Endothelial cell of umbilical vein (primary cell): ENCODE measurements around the gene ADGRE1. TPM values are rescaled to one million over a fixed set of nuclear protein-coding genes. Genes with fewer than 3 reads are reported as not detected.
A peak's percentile ranks its signal among the peaks of the same experiment; 100 is the strongest.

Experiments
- BruUV-seq: library from RNA; stranded (reverse); fragments of 400-500 nt; replicated peaks from 2 replicates; lab custom pipeline; 2021; lab: Mats Ljungman, UMichigan
- CTCF ChIA-PET: fragments of 300-600, 350-600 bp; sonication (Branson Sonifier 250); formaldehyde crosslinking; loops from one replicate; lab custom pipeline; 2021; ENCODE audit warnings: antibody characterized with exemption, inconsistent platforms; lab: Charles Lee
- POLR2A ChIA-PET: fragments of 300-600, 350-600 bp; sonication (Branson Sonifier 250); formaldehyde crosslinking; loops from one replicate; lab custom pipeline; 2021; ENCODE audit warnings: antibody characterized with exemption, inconsistent platforms; lab: Charles Lee
- DNase-seq: peaks from one replicate; pipeline ENCODE4 v3.0.0-alpha.2; 2011; ENCODE audit warnings: low read depth, low spot score
- FAIRE-seq: peaks from 2 replicates; lab custom pipeline; 2011; peaks lifted over from hg19 to GRCh38; lab: Jason Lieb, UNC
- H2AFZ ChIP-seq: 2 replicates; pipeline ENCODE4 v1.6.0; 2012; ENCODE audit warnings: low read depth, low read length, control low read depth, inconsistent platforms
- H3K27ac ChIP-seq: 2 replicates; pipeline ENCODE4 v1.5.1; 2011; ENCODE audit warnings: low read depth, mild to moderate bottlenecking, control low read depth, low read length, moderate library complexity; ENCODE audit not compliant: insufficient read depth
- H3K27me3 ChIP-seq, 2 experiments: 2 replicates each; pipeline versions ENCODE4 v1.6.0 to v1.6.1; 2011; ENCODE audit warnings: low read length in 2 of 2, mixed read lengths in 1 of 2; ENCODE audit not compliant: control insufficient read depth in 2 of 2, insufficient read depth in 2 of 2
- H3K36me3 ChIP-seq, 2 experiments: 2 replicates in 1 of 2; 3 replicates in 1 of 2; pipeline ENCODE4 v1.5.1; 2011; ENCODE audit warnings: low read length in 2 of 2, mild to moderate bottlenecking in 1 of 2, moderate library complexity in 1 of 2; ENCODE audit not compliant: control insufficient read depth in 2 of 2, insufficient read depth in 2 of 2; ENCODE audit errors: extremely low read depth in 1 of 2
- H3K4me1 ChIP-seq: 3 replicates; pipeline ENCODE4 v1.5.1; 2011; ENCODE audit warnings: mild to moderate bottlenecking, low read length; ENCODE audit not compliant: control insufficient read depth, insufficient read depth; ENCODE audit errors: extremely low read depth
- H3K4me2 ChIP-seq: 2 replicates; pipeline ENCODE4 v1.6.1; 2011; ENCODE audit warnings: low read length, control low read depth, mixed read lengths; ENCODE audit not compliant: insufficient read depth
- H3K4me3 ChIP-seq, 3 experiments: fragments of 200-600 bp in 1 of 3; sonication (generic), shearing (Covaris generic) in 1 of 3; replicated peaks in 1 of 3; 2 replicates each; pipeline ENCODE4 v1.5.1; 2011 to 2016; ENCODE audit warnings: control low read depth in 3 of 3, low read length in 3 of 3, mild to moderate bottlenecking in 2 of 3, inconsistent platforms in 1 of 3, low read depth in 1 of 3, moderate library complexity in 1 of 3; ENCODE audit not compliant: insufficient read depth in 1 of 3
- H3K79me2 ChIP-seq: 2 replicates; pipeline ENCODE4 v1.6.0; 2012; ENCODE audit warnings: low read length, inconsistent platforms; ENCODE audit not compliant: control insufficient read depth, insufficient read depth
- H3K9ac ChIP-seq: replicated peaks from 2 replicates; pipeline ENCODE3; 2011; ENCODE audit warnings: low read length, control low read depth; ENCODE audit not compliant: insufficient read depth; ENCODE audit errors: extremely low read depth
- H3K9me1 ChIP-seq: replicated peaks from 3 replicates; pipeline ENCODE4 v1.6.0; 2011; ENCODE audit warnings: mild to moderate bottlenecking, low read length; ENCODE audit not compliant: control insufficient read depth, insufficient read depth; ENCODE audit errors: extremely low read depth
- H3K9me3 ChIP-seq: replicated peaks from 2 replicates; pipeline ENCODE4 v1.5.1; 2012; ENCODE audit warnings: low read length, inconsistent platforms; ENCODE audit not compliant: control insufficient read depth, insufficient read depth
- H4K20me1 ChIP-seq: replicated peaks from 2 replicates; pipeline ENCODE3; 2011; ENCODE audit warnings: mild to moderate bottlenecking, low read length; ENCODE audit not compliant: control insufficient read depth, insufficient read depth; ENCODE audit errors: extremely low read depth
- EZH2 ChIP-seq: IDR thresholded peaks from 2 replicates; pipeline ENCODE4 v1.6.1; 2012; ENCODE audit warnings: borderline replicate concordance, low read depth, mild to moderate bottlenecking, moderate library complexity, low read length, inconsistent platforms; ENCODE audit not compliant: severe bottlenecking
- FOS ChIP-seq: IDR thresholded peaks from 2 replicates; pipeline ENCODE4 v1.6.1; 2011; ENCODE audit warnings: mild to moderate bottlenecking, low read length, moderate library complexity, borderline replicate concordance; ENCODE audit not compliant: insufficient read depth
- GATA2 ChIP-seq: IDR thresholded peaks from 2 replicates; pipeline ENCODE4 v1.7.0; 2011; ENCODE audit warnings: low read depth, mild to moderate bottlenecking, moderate library complexity, mixed read lengths, low read length; ENCODE audit not compliant: insufficient read length, insufficient read depth
- JUN ChIP-seq: IDR thresholded peaks from 2 replicates; pipeline ENCODE4 v1.6.1; 2011; ENCODE audit warnings: borderline replicate concordance, low read depth; ENCODE audit not compliant: insufficient read length, insufficient read depth
- MYC ChIP-seq: IDR thresholded peaks from one replicate; pipeline ENCODE4 v1.6.1; 2011; ENCODE audit warnings: mild to moderate bottlenecking, low read depth, low read length
- POLR2A ChIP-seq: IDR thresholded peaks from 2 replicates; pipeline ENCODE4 v1.6.1; 2012; ENCODE audit warnings: low read depth, mild to moderate bottlenecking, control low read depth, low read length
- POLR2AphosphoS5 ChIP-seq: IDR thresholded peaks from 2 replicates; pipeline ENCODE4 v1.6.1; 2012; ENCODE audit warnings: low read depth, mild to moderate bottlenecking, control low read depth, low read length, moderate library complexity; ENCODE audit not compliant: insufficient read depth
- dilution Hi-C: fragments of 300-500 bp; cut with MboI; formaldehyde crosslinking; loops from one replicate; pipeline ENCODE4 v1.15.0; 2019; ENCODE audit warnings: low sequenced_read_pairs; ENCODE audit not compliant: extremely low pct_ligation_motif_present
- intact Hi-C: fragments of 100-400 bp; cut with micrococcal nuclease; formaldehyde crosslinking; loops from one replicate; pipeline ENCODE4 v1.10.0; 2022
- polyA plus RNA-seq, 4 experiments: library from polyadenylated mRNA; depleted of rRNA in 3 of 4; stranded (reverse) in 3 of 4; unstranded in 1 of 4; fragments of >200 nt; gene quantifications; 2 replicates each; pipeline versions ENCODE4 v1.2.1 to v1.2.3, GENCODE V29; 2011 to 2012; ENCODE audit warnings: missing spikeins in 1 of 4
- total RNA-seq: library from RNA; stranded (reverse); gene quantifications from 2 replicates; pipeline ENCODE4 v1.2.3, GENCODE V29; 2021
- TF ChIP-seq, protein P1 (sequence below): IDR thresholded peaks from 2 replicates; pipeline ENCODE4 v1.6.1; 2011; ENCODE audit not compliant: insufficient read depth, insufficient read length
- TF ChIP-seq, protein P2 (sequence below), 2 donors: IDR thresholded peaks; 1 replicate in 1 of 2; 2 replicates in 1 of 2; pipeline ENCODE4 v1.5.1; 2011; ENCODE audit warnings: low read length in 2 of 2, mild to moderate bottlenecking in 2 of 2, moderate library complexity in 2 of 2, control low read depth in 1 of 2, inconsistent platforms in 1 of 2, low read depth in 1 of 2; ENCODE audit not compliant: insufficient read depth in 1 of 2; ENCODE audit errors: extremely low read depth in 1 of 2

Gene ADGRE1
- total and polyA plus RNA-seq, 2 donors (not counting 3 experiments of a cell fraction or from before 2014, with no cell fraction given), result not detected

DNA sequence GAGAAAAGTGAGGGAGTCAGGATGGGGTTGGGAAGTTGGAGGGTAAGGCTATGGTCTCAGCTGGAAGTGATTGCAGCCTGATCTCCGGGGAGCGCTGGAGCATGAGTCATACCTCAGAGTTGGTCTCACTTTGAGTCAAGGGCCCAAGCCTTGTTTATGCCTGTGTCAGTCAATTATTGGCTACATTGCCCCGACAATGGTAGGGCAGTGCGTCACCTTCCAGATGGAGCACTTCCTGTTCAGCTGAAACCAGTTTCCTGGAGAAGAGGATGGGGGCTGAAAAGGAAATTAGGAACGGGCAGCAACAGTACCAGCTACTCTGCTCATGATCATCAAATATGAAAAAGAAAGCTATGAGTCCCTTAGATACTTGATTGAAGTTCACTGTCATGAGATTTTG, 60.4 kb downstream of the ADGRE1 start:
- Histone ChIP-seq H3K27me3 (no peaks in the 10 kb centered on the region), H2AFZ (peak overlapping the region; percentile 17), H3K79me2 (no peaks in the 10 kb centered on the region), H4K20me1 (no peaks in the 10 kb centered on the region), H3K36me3 (no peaks in the 10 kb centered on the region), H3K4me1 (peaks cover 10% of the 10 kb centered on the region), H3K9me3 (no peaks in the 10 kb centered on the region), H3K9ac (no peak overlapping the region), H3K27ac (peak overlapping the region; percentile 40), H3K4me2 (peak overlapping the region; percentile 5), H3K4me3 (no peak overlapping the region), H3K9me1 (no peaks in the 10 kb centered on the region)
- BruUV-seq, result no TSS peak
- ChIA-PET POLR2A (no interaction called here), CTCF (interaction anchor here (0.7 to 1.9 kb wide), 2 partner anchors 9 to 16 kb away, joined by 3 to 19 read pairs; no protein-coding TSS in a partner anchor)
- dilution Hi-C loops (no loop called here), intact Hi-C loops (no loop called here)
- FAIRE-seq (peak; percentile 96), DNase-seq (peak; percentile 66)
- no peak for TF ChIP-seq GATA2
- TF ChIP-seq JUN, result peak; percentile 90
- TF ChIP-seq POLR2A, result no peak
- TF ChIP-seq POLR2AphosphoS5, result peak; percentile 69
- peak; percentile 80 for TF ChIP-seq FOS
- TF ChIP-seq, protein P1, sequence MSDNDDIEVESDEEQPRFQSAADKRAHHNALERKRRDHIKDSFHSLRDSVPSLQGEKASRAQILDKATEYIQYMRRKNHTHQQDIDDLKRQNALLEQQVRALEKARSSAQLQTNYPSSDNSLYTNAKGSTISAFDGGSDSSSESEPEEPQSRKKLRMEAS, result no peak
- TF ChIP-seq, protein P2, sequence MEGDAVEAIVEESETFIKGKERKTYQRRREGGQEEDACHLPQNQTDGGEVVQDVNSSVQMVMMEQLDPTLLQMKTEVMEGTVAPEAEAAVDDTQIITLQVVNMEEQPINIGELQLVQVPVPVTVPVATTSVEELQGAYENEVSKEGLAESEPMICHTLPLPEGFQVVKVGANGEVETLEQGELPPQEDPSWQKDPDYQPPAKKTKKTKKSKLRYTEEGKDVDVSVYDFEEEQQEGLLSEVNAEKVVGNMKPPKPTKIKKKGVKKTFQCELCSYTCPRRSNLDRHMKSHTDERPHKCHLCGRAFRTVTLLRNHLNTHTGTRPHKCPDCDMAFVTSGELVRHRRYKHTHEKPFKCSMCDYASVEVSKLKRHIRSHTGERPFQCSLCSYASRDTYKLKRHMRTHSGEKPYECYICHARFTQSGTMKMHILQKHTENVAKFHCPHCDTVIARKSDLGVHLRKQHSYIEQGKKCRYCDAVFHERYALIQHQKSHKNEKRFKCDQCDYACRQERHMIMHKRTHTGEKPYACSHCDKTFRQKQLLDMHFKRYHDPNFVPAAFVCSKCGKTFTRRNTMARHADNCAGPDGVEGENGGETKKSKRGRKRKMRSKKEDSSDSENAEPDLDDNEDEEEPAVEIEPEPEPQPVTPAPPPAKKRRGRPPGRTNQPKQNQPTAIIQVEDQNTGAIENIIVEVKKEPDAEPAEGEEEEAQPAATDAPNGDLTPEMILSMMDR (IDR thresholded peaks at IDR 0.05; ENCODE audit: extremely low read depth in 1 of 2, insufficient read depth in 1 of 2, low read depth in 1 of 2, low read length in 2 of 2), result no peak
- no peak for TF ChIP-seq MYC
- no peak for TF ChIP-seq EZH2
